ENCODE measurements around the gene NDRG3.

Gene NDRG3

DNA sequence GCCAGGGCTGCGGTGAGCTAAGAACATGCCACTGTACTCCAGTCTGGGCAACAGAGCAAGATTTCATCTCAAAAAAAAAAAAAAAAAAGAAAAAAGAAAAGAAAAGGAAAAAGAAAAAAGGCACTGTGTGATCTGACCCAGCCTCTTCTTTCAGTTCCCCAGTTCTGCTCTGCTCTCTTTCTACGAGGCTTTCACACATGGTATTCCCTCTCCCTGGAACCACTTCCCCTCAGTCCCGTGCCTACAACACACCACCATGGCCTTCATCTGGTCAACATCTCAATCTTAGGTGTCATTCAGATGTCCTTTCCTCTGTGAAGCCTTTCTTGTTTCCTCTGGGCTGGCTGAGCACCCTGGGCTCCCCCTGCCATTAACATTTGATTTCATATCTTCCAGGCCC, 29.9 kb upstream of the NDRG3 start:
- H3K4me1 Mint-ChIP-seq: peaks cover 20% of the 10 kb centered on the region
- peak overlapping the region; percentile 49 for H3K27ac Mint-ChIP-seq
- ATAC-seq (ENCODE audit: low read depth) (no peak), DNase-seq (ENCODE audit: low spot score in 2 of 2) (no peak)
- peaks cover under 1% of the 10 kb centered on the region for H3K36me3 Mint-ChIP-seq
- H3K9me3 Mint-ChIP-seq: no peaks in the 10 kb centered on the region
- H3K27me3 Mint-ChIP-seq: no peaks in the 10 kb centered on the region
- H3K4me3 Mint-ChIP-seq: no peak overlapping the region

DNA sequence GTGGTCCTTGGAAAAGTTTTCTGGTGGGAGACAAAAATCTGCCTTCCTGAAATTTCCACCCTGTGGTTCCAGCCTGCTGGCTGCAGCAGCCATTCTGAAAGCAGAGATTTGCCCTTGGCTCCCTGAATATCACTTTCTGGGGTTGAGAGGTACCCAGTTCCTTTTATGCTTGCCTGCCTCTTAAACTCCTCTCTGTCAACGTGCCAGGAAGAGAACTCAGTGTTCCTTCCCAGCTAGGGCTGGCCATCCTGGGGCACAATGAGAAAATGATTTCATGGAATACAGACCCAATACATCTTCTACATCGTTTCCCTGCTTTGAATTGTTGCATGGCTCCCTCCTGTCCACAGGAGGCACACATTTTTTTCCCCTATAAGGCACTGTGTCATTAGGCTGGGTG, 29.3 kb upstream of the NDRG3 start:
- peaks cover 3% of the 10 kb centered on the region for H3K36me3 Mint-ChIP-seq
- peak overlapping the region; percentile 91 for H3K4me3 Mint-ChIP-seq
- peak overlapping the region; percentile 89 for H3K27ac Mint-ChIP-seq
- no peaks in the 10 kb centered on the region for H3K9me3 Mint-ChIP-seq
- DNase-seq (ENCODE audit: low spot score in 2 of 2) (no peak), ATAC-seq (ENCODE audit: low read depth) (no peak)
- peaks cover 23% of the 10 kb centered on the region for H3K4me1 Mint-ChIP-seq
- no peaks in the 10 kb centered on the region for H3K27me3 Mint-ChIP-seq

DNA sequence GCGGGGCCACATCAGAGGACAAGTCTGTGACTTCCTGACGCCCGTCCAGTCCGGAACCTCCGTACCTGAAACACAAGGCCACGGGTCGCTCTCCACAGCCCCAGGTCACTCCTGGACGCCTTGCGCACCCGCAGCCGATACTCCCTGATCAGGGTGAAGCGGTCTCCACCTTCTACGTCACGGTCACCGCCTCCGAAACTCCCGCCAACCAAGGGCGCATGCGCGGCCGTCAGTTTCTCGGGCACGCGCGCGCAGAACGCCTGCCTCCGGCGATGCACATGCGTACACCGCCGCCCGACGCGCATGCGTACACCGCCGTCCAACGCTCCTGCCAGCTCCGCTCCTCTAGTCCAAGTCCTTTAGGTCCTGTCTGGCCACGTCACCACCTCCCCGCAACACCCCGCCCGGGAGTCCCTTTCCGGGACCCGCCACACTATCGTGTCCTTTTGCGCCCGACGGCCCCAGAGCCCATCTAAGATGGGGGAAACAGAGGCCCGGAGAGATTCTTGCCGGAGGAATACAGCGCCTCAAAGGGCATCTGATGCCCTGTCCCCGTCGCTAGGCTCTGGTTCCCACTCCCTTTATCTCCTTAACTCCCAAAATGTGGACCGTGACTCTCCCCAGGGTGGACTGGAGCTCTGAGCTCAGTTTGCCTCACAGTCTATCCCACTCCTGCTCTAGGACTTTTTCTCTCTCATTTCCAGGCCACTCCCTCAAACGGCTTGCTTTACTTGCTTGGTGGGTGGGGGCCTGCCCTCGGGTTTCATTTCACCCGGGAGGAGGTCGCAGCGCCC, 27.9 kb upstream of the NDRG3 start, which contains the start of gene DSN1:
DSN1 (minus strand) TSS at position 167 of the 794 bp plus-strand sequence. CDS start 2,305 bp downstream, outside the sequence.
- DNase-seq (ENCODE audit: low spot score in 2 of 2): peak; percentile 99
- peak within 1 kb of the TSS; percentile 89 for H3K27ac Mint-ChIP-seq
- peak within 1 kb of the TSS; percentile 91 for H3K4me3 Mint-ChIP-seq
- peak; percentile 81 for ATAC-seq (ENCODE audit: low read depth)
- H3K4me1 Mint-ChIP-seq: peaks cover 25% of the 10 kb centered on the region
- H3K36me3 Mint-ChIP-seq: peaks cover 5% of the 10 kb centered on the region
- H3K9me3 Mint-ChIP-seq: no peaks in the 10 kb centered on the region
- no peaks in the 10 kb centered on the region for H3K27me3 Mint-ChIP-seq

DNA sequence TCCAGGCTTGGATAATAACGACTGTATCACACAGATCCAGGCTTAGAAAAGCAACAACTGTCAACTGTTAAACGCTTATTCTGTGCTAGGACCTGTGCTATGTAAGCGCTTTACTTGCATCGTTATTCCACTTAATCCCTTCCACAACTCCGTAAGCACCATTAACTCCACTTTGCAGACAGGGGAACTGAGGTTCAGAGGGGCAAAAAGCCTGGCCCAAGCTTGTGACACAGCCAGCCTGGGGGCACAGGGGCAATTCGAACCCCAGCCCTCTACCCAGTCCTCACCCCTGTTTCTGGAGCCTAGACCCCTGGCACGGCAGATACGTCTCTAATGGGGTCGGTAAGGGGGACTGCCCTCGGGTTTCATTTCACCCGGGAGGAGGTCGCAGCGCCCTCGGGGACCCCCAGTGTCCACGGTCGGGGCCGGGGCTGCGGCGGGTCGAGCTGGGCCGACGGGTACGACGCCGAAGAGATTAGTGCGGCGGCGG, 27.3 kb upstream of the NDRG3 start:
- peaks cover 25% of the 10 kb centered on the region for H3K4me1 Mint-ChIP-seq
- H3K9me3 Mint-ChIP-seq: no peaks in the 10 kb centered on the region
- DNase-seq (ENCODE audit: low spot score in 2 of 2) (no peak), ATAC-seq (ENCODE audit: low read depth) (no peak)
- peak overlapping the region; percentile 91 for H3K4me3 Mint-ChIP-seq
- peak overlapping the region; percentile 89 for H3K27ac Mint-ChIP-seq
- no peaks in the 10 kb centered on the region for H3K27me3 Mint-ChIP-seq
- H3K36me3 Mint-ChIP-seq: peaks cover 5% of the 10 kb centered on the region

DNA sequence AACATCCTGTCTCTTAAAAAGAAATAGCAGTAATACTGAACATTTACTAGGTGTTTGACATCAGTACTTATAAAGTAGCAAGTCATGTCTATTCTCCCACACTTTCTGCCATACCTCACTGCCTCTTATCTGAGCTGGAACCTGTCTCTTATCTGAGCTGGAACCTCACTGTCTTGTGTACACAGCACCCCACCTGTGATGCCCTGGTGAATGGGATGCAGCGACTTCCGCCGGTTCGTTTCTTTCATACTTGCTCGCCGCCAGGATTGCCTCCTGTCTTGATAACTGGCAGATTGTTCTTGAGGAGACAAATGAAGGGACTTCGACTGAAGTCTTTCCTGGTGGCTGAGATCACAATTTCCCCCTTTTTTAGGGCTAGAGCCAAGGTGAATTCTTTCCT, 24.8 kb upstream of the NDRG3 start:
- Mint-ChIP-seq H3K27me3 (no peaks in the 10 kb centered on the region), H3K27ac (peak overlapping the region; percentile 9), H3K4me3 (no peak overlapping the region), H3K36me3 (peaks cover 7% of the 10 kb centered on the region), H3K4me1 (peaks cover 18% of the 10 kb centered on the region), H3K9me3 (no peaks in the 10 kb centered on the region)
- no peak for ATAC-seq (ENCODE audit: low read depth)
- DNase-seq (ENCODE audit: low spot score in 2 of 2): no peak

DNA sequence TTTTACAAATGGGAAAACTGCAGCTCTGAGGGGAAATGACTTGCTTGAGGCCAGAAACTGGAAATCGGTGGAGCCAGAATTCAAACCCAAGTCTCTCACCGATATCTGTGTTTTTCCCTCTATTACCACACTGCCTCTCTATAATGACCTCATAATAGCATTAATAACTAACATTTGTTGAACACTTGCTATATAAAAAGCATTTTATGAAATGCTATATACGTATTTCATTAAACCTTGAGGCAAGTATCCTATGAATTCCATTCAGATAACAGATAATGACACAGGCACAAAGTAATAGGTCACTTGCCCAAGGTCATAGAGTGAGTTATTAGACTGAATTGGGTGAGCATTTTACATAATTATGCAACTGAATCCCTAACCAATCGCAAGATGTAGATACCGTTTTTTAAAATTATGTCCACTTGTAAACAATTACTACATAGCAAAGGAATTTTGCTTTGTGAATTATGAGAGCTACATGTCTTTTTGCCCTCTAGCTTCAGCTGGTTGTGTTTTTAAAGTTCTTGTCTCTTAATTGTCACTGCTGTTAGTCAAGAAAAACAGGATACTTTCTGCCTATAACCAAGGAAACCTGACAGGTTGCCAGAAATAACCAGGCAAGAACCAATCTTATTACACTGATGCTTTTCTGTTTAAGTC, 23.0 kb upstream of the NDRG3 start:
- Mint-ChIP-seq H3K27ac (no peak overlapping the region), H3K4me1 (peaks cover 18% of the 10 kb centered on the region), H3K9me3 (no peaks in the 10 kb centered on the region), H3K4me3 (no peak overlapping the region), H3K27me3 (no peaks in the 10 kb centered on the region), H3K36me3 (peaks cover 8% of the 10 kb centered on the region)
- DNase-seq (ENCODE audit: low spot score in 2 of 2) (no peak), ATAC-seq (ENCODE audit: low read depth) (no peak)

DNA sequence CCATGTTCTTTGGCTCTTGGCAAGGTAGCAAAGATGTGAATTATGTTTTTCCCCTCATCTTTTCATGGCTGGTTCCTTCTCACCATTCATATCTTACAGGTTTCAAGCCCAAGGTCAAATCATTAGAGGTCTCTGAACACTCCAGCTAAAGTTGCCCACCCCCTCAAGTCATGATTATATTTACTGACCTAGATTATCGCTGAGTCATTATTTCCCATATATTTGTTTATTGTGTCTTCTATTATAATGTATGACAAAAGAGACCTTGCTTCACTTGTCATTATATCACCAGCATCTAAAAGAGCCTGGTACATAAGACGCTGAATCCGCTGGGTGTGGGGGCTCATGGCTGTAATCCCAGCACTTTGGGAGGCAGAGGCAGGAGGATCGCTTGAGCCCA, 15.2 kb upstream of the NDRG3 start:
- Mint-ChIP-seq H3K9me3 (no peaks in the 10 kb centered on the region), H3K4me1 (peaks cover 4% of the 10 kb centered on the region), H3K27me3 (no peaks in the 10 kb centered on the region), H3K4me3 (no peak overlapping the region), H3K36me3 (peaks cover 8% of the 10 kb centered on the region), H3K27ac (no peak overlapping the region)
- ATAC-seq (ENCODE audit: low read depth) (no peak), DNase-seq (ENCODE audit: low spot score in 2 of 2) (no peak)

DNA sequence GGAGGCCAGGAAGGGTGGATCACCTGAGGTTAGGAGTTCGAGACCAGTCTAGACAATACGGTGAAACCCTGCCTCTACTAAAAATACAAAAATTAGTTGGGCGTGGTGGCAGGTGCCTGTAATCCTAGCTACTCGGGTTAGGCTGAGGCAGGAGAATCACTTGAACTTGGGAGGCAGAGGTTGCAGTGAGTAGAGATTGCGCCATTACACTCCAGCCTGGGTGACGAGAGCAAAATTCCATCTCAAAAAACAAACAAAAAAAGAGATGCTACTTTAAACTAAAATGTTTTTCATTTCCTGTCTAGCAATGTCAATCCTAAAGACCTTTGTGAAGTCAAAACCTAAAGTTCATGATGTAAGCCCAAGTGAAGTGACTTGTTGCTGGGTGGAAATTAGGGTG, 14.8 kb upstream of the NDRG3 start:
- H3K4me3 Mint-ChIP-seq: no peak overlapping the region
- H3K36me3 Mint-ChIP-seq: peaks cover 8% of the 10 kb centered on the region
- H3K27ac Mint-ChIP-seq: no peak overlapping the region
- no peak for ATAC-seq (ENCODE audit: low read depth)
- DNase-seq (ENCODE audit: low spot score in 2 of 2): no peak
- H3K4me1 Mint-ChIP-seq: peaks cover 4% of the 10 kb centered on the region
- no peaks in the 10 kb centered on the region for H3K27me3 Mint-ChIP-seq
- H3K9me3 Mint-ChIP-seq: no peaks in the 10 kb centered on the region

DNA sequence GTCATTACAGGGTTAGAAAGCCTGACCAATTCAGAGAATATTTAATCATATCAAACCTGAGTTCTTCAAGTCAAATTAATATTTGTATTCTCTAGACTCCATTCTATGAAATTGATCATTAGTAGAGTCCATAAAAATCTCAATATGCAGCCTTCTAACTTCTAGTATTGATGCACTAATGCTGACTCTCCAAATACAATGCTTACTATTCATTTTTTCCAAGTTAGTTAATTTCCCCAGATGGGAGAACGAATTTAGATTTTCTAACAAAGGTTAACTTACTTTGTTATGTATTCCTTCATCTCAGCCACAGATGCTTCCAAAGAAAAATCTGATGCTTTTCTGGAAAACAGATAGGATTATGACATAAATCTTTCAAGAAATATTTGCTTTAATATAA, 12.4 kb upstream of the NDRG3 start:
- no peak overlapping the region for H3K4me3 Mint-ChIP-seq
- H3K27me3 Mint-ChIP-seq: no peaks in the 10 kb centered on the region
- peaks cover 11% of the 10 kb centered on the region for H3K36me3 Mint-ChIP-seq
- no peaks in the 10 kb centered on the region for H3K9me3 Mint-ChIP-seq
- no peak overlapping the region for H3K27ac Mint-ChIP-seq
- no peak for ATAC-seq (ENCODE audit: low read depth)
- no peak for DNase-seq (ENCODE audit: low spot score in 2 of 2)
- H3K4me1 Mint-ChIP-seq: peaks cover 9% of the 10 kb centered on the region

DNA sequence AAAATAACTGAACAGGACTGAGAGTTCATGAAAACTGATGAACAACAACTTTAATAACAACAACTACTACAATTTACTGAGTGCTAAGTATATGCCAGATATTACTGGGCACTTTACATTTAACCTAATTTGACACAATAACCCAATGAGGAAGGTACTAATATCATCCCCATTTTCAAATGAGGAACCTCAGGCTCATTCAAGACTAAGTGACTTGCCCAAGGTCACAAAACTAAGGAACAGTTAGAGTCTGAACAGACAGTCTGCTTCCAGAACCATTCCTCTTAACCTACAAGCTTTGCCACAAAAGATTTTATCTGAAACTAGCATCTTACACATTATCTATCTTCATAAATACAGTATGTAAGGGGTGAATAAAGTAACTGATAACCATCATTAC, 10.6 kb upstream of the NDRG3 start:
- DNase-seq (ENCODE audit: low spot score in 2 of 2): no peak
- no peak for ATAC-seq (ENCODE audit: low read depth)
- Mint-ChIP-seq H3K4me3 (no peak overlapping the region), H3K9me3 (no peaks in the 10 kb centered on the region), H3K27me3 (no peaks in the 10 kb centered on the region), H3K27ac (no peak overlapping the region), H3K36me3 (peaks cover 13% of the 10 kb centered on the region), H3K4me1 (peaks cover 9% of the 10 kb centered on the region)

DNA sequence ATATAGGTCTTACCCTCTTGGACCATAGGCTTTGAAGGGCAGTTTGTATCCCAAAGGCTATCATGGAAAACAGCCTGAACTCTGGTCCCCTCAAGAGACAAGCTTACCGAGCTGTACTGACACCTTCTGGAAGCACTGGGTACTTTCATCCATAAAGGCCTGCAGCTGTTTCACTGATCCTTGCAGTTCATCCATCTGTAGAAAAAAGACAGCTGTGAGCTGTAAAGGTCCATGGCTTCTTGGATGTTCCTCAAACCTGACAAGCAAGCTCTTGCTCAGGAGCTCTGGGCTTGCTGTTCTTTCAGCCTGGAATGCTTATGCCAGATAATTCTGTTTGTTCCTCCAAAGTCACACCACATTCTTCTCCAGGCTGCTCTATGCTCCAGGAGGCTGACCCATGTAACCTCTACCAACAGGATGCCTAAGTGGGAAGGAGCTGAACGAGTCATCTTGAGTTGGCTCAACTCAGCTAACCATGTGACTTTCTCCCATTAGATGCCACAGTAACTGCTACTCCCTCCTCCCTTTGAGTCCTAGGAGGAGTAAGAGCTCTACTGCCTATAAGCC, 8.8 kb upstream of the NDRG3 start:
- H3K4me1 Mint-ChIP-seq: peaks cover 9% of the 10 kb centered on the region
- no peak overlapping the region for H3K27ac Mint-ChIP-seq

DNA sequence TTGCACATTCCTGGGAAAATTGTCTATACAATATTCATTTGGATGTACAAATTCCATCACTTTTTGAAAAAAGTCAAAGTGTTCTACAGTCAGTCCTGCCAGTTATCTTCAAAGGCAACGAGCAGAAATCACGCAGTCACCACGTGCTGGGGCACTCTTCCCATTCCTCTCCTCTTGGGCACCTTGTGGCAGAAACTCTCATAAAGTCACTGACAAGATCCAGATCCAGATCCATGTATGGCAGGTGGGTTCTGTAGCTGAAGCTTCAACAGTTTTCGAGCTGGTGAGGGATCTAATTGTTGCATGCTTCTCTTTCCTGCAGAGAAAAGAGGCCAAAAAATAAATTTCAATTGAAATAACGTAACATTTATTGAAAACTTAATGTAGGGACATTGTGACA, 6.7 kb upstream of the NDRG3 start:
- no peak overlapping the region for H3K27ac Mint-ChIP-seq

More for the DNA sequence above, 8.8 kb upstream of the NDRG3 start:
- DNase-seq (ENCODE audit: low spot score in 2 of 2) (peak; percentile 30), ATAC-seq (ENCODE audit: low read depth) (peak; percentile 60)
- Mint-ChIP-seq H3K27me3 (no peaks in the 10 kb centered on the region), H3K9me3 (no peaks in the 10 kb centered on the region), H3K36me3 (peaks cover 10% of the 10 kb centered on the region), H3K4me3 (no peak overlapping the region)

DNA sequence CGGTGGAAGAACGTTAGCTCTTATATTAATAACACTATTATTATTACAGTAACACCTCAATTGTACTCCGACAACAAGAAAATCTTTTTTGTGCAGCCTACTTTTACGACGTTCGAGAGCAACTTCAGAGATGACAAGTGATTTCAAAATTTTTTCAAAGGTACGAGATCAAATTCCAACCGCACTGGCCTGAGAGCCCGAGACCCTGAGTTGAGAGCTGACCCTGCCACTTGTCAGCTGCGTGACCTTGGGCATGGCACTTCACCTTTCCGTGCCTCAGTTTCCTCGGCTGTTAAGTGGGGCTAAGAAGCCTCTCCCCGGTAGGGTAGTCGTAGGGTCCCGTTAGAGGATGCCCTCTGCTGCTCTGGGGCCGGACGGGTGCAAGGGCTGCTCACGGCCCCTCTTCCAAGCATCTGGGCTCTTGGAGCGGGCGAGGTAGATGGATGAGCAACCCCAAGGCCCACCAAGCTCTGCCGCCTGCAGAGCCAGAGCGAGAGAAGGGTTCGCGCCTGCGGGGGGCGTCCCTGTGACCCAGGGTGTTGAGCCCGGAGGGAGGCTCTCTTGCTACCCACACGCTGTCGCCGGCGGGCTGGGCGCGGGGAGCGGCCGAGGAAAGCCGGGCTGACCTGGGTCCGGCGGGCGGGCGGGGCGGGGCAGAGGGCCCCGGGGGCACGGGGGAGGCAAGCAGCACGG, 510 bp downstream of the NDRG3 start:
- no peak for ATAC-seq (ENCODE audit: low read depth)
- no peak for DNase-seq (ENCODE audit: low spot score in 2 of 2)
- Mint-ChIP-seq H3K4me1 (peaks cover 18% of the 10 kb centered on the region), H3K27me3 (no peaks in the 10 kb centered on the region), H3K27ac (no peak overlapping the region), H3K36me3 (no peaks in the 10 kb centered on the region), H3K9me3 (no peaks in the 10 kb centered on the region), H3K4me3 (peak overlapping the region; percentile 92)

More for the DNA sequence above, 6.7 kb upstream of the NDRG3 start:
- ATAC-seq (ENCODE audit: low read depth): no peak
- H3K27me3 Mint-ChIP-seq: no peaks in the 10 kb centered on the region
- H3K9me3 Mint-ChIP-seq: no peaks in the 10 kb centered on the region
- H3K36me3 Mint-ChIP-seq: peaks cover 9% of the 10 kb centered on the region
- H3K4me1 Mint-ChIP-seq: peaks cover 8% of the 10 kb centered on the region
- DNase-seq (ENCODE audit: low spot score in 2 of 2): no peak
- no peak overlapping the region for H3K4me3 Mint-ChIP-seq

DNA sequence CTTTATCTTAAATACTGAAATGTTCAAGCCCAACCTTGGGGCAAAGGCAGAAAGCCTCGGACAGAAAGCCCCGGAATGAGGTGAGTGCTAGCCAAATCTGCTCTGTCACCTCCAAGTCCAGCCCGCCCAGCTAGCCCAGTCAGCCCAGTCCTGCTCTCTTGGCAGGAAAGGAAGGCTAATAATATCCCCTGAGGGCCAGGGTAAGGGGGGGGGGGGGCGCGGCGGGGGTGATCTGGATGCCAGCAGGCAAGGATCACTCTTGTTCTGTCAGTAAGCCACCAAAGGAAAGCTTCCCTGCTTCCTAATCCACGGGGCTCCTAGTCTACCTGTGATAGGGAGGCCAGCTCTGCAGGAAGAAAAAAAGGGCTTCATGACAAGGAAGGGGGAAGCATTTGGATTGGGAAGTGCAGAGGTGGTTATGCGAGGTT, 1.1 kb downstream of the NDRG3 start:
- no peak for ATAC-seq (ENCODE audit: low read depth)
- peaks cover 18% of the 10 kb centered on the region for H3K4me1 Mint-ChIP-seq

More for the DNA sequence above, 1.1 kb downstream of the NDRG3 start:
- no peak for DNase-seq (ENCODE audit: low spot score in 2 of 2)
- Mint-ChIP-seq H3K9me3 (no peaks in the 10 kb centered on the region), H3K4me3 (peak overlapping the region; percentile 92), H3K36me3 (no peaks in the 10 kb centered on the region), H3K27me3 (no peaks in the 10 kb centered on the region), H3K27ac (no peak overlapping the region)

All from memory B cell (primary cell).